OCI-LY3 (cell line): ENCODE results near the gene GPER1.

Experiments used
- H2AFZ ChIP-seq: fragments of 200-600, 300-600 bp; shearing (Covaris generic); 2 replicates; pipeline ENCODE4 v1.6.0; 2014; ENCODE audit warnings: antibody characterized with exemption, low read depth, low read length
- H3K27ac ChIP-seq: fragments of 200-600, 300-600 bp; sonication (generic); 2 replicates; pipeline ENCODE4 v1.5.1; 2014; ENCODE audit warnings: mild to moderate bottlenecking, low read length, moderate library complexity, mixed read lengths
- H3K27me3 ChIP-seq: fragments of 200-600, 300-600 bp; sonication (generic); 2 replicates; pipeline ENCODE4 v1.6.1; 2014; ENCODE audit warnings: low read depth, low read length, mixed read lengths
- H3K36me3 ChIP-seq: fragments of 200-600, 300-600 bp; sonication (generic); replicated peaks from 2 replicates; pipeline ENCODE3; 2014; ENCODE audit warnings: low read depth, low read length, mixed read lengths
- H3K4me1 ChIP-seq: fragments of 300-600, 200-600 bp; sonication (generic); 2 replicates; pipeline ENCODE4 v1.6.1; 2014; ENCODE audit warnings: low read length, mixed read lengths
- H3K4me2 ChIP-seq: fragments of 200-600, 300-600 bp; sonication (generic); 2 replicates; pipeline ENCODE4 v1.6.1; 2014; ENCODE audit warnings: low read length, mixed read lengths
- H3K4me3 ChIP-seq: fragments of 300-600, 200-600 bp; sonication (generic); 2 replicates; pipeline ENCODE4 v1.5.1; 2014; ENCODE audit warnings: antibody characterized with exemption, mild to moderate bottlenecking, low read length, moderate library complexity
- H3K79me2 ChIP-seq: fragments of 300-600, 200-600 bp; shearing (Covaris generic); 2 replicates; pipeline ENCODE4 v1.6.1; 2014; ENCODE audit warnings: mild to moderate bottlenecking, low read length, mixed read lengths
- H3K9ac ChIP-seq: fragments of 300-600, 200-600 bp; shearing (Covaris generic); 2 replicates; pipeline ENCODE4 v1.6.0; 2014; ENCODE audit warnings: mild to moderate bottlenecking, low read length, moderate library complexity
- H3K9me3 ChIP-seq: fragments of 200-600, 300-600 bp; shearing (Covaris generic); 2 replicates; pipeline ENCODE4 v1.6.1; 2014; ENCODE audit warnings: low read length, mixed read lengths; ENCODE audit not compliant: insufficient read depth
- H4K20me1 ChIP-seq: fragments of 200-600, 300-600 bp; sonication (generic); 2 replicates; pipeline ENCODE4 v1.6.1; 2016; ENCODE audit warnings: low read length, mixed read lengths; ENCODE audit not compliant: insufficient read depth
- CTCF ChIP-seq: fragments of 200-600, 300-600 bp; sonication (generic); IDR thresholded peaks from 2 replicates; pipeline ENCODE4 v1.5.1; 2014; ENCODE audit warnings: antibody characterized with exemption, low read length, low read depth
- EZH2phosphoT487 ChIP-seq: fragments of 200-600 bp; shearing (Covaris generic); IDR thresholded peaks from 2 replicates; pipeline ENCODE4 v1.6.1; 2018; ENCODE audit warnings: antibody characterized with exemption, mixed run types, low read depth

GPER1 gene

GRCh38 chr7:1081931-1082401 lies 5.9 kb upstream of the GPER1 start:
- no peaks in the 10 kb centered on the region for H3K36me3 ChIP-seq

GRCh38 chr7:1083729-1084657 lies 3.9 kb upstream of the GPER1 start:
- Histone ChIP-seq H3K27me3 (no peaks in the 10 kb centered on the region), H2AFZ (no peak overlapping the region), H3K4me2 (no peak overlapping the region), H4K20me1 (no peaks in the 10 kb centered on the region), H3K79me2 (peaks cover 6% of the 10 kb centered on the region; the same call in 1 of the 2 replicates), H3K4me3 (no peak overlapping the region), H3K9ac (no peak overlapping the region), H3K36me3 (peaks cover 4% of the 10 kb centered on the region), H3K4me1 (peaks cover 38% of the 10 kb centered on the region), H3K9me3 (no peaks in the 10 kb centered on the region), H3K27ac (no peak overlapping the region)
- no peak for TF ChIP-seq EZH2phosphoT487
- TF ChIP-seq CTCF, result no peak

More at GRCh38 chr7:1081931-1082401, 5.9 kb upstream of the GPER1 start:
- Histone ChIP-seq H3K4me1 (peaks cover 26% of the 10 kb centered on the region), H3K27ac (no peak overlapping the region), H3K27me3 (no peaks in the 10 kb centered on the region), H2AFZ (no peak overlapping the region), H3K9ac (no peak overlapping the region), H3K4me2 (no peak overlapping the region), H3K79me2 (no peaks in the 10 kb centered on the region), H3K9me3 (no peaks in the 10 kb centered on the region), H4K20me1 (no peaks in the 10 kb centered on the region), H3K4me3 (no peak overlapping the region)
- no peak for TF ChIP-seq EZH2phosphoT487
- TF ChIP-seq CTCF, result no peak

GRCh38 chr7:1085266-1085665 lies 2.6 kb upstream of the GPER1 start:
- Histone ChIP-seq H3K79me2 (peaks cover 6% of the 10 kb centered on the region; the same call in 1 of the 2 replicates), H3K9me3 (no peaks in the 10 kb centered on the region)

More at GRCh38 chr7:1085266-1085665, 2.6 kb upstream of the GPER1 start:
- Histone ChIP-seq H3K4me1 (peaks cover 38% of the 10 kb centered on the region), H3K27ac (no peak overlapping the region), H2AFZ (no peak overlapping the region), H4K20me1 (no peaks in the 10 kb centered on the region), H3K4me3 (no peak overlapping the region), H3K9ac (no peak overlapping the region), H3K27me3 (no peaks in the 10 kb centered on the region), H3K36me3 (peaks cover 4% of the 10 kb centered on the region), H3K4me2 (no peak overlapping the region)
- no peak for TF ChIP-seq EZH2phosphoT487
- no peak for TF ChIP-seq CTCF
